Activated CD8-positive, alpha-beta T cell treated with anti-CD3 and anti-CD28 coated beads for 36 hours (primary cell): Measurements from ENCODE around the gene CEP44. TPM values are rescaled to one million over a fixed set of nuclear protein-coding genes. Genes with fewer than 3 reads are reported as not detected.

Experiments used
- ATAC-seq: fragments of 200-7000 bp; cut with Tn5 transposase; one replicate; pipeline ENCODE4 v1.10.0; 2021; ENCODE audit warnings: mild to moderate bottlenecking, moderate library complexity
- CTCF ChIA-PET: fragments of 350-600 bp; sonication (Branson Sonifier 250); formaldehyde crosslinking; loops from one replicate; lab custom pipeline; 2021; ENCODE audit warnings: antibody characterized with exemption; lab: Charles Lee
- POLR2A ChIA-PET: fragments of 350-600 bp; sonication (Branson Sonifier 250); formaldehyde crosslinking; loops from one replicate; lab custom pipeline; 2021; ENCODE audit warnings: antibody characterized with exemption; lab: Charles Lee
- DNase-seq: peaks from one replicate; pipeline ENCODE4 v3.0.0-alpha.2; 2020
- H3K27ac Mint-ChIP-seq: one replicate; pipeline ENCODE4 v1.8.0; 2021; ENCODE audit warnings: mild to moderate bottlenecking, mixed read lengths
- H3K27me3 Mint-ChIP-seq: one replicate; pipeline ENCODE4 v1.8.0; 2021; ENCODE audit warnings: mixed read lengths
- H3K36me3 Mint-ChIP-seq: one replicate; pipeline ENCODE4 v1.8.0; 2021; ENCODE audit warnings: low read depth, mixed read lengths
- H3K4me1 Mint-ChIP-seq: one replicate; pipeline ENCODE4 v1.8.0; 2021; ENCODE audit warnings: low read depth, mixed read lengths
- H3K4me3 Mint-ChIP-seq: one replicate; pipeline ENCODE4 v1.8.0; 2021; ENCODE audit warnings: mild to moderate bottlenecking, moderate library complexity, mixed read lengths
- H3K9me3 Mint-ChIP-seq: one replicate; pipeline ENCODE4 v1.8.0; 2021; ENCODE audit warnings: mixed read lengths
- CTCF ChIP-seq: fragments of 200-600 bp; IDR thresholded peaks from one replicate; pipeline ENCODE4 v1.8.0; 2022; ENCODE audit warnings: antibody characterized with exemption, mild to moderate bottlenecking
- intact Hi-C: fragments of 100-400 bp; cut with micrococcal nuclease; formaldehyde crosslinking; loops from one replicate; pipeline ENCODE4 v1.10.0; 2022
- total RNA-seq, 2 experiments: library from RNA; stranded (reverse); gene quantifications; one replicate each; pipeline ENCODE4 v1.2.3, GENCODE V29; 2021

The CEP44 gene
- total RNA-seq, 2 experiments from 2014 or later = 29.3 to 30.2 TPM

GRCh38 chr4:174314274-174314673 lies 30.6 kb downstream of the CEP44 start:
- no peak for ATAC-seq

GRCh38 chr4:174314770-174315169 lies 31.1 kb downstream of the CEP44 start:
- intact Hi-C loops = loop anchor here (5.0 kb wide), 1 partner anchor 92 kb away; no protein-coding TSS in a partner anchor
- Mint-ChIP-seq H3K4me1 (peaks cover 4% of the 10 kb centered on the region), H3K27me3 (no peaks in the 10 kb centered on the region), H3K9me3 (no peaks in the 10 kb centered on the region), H3K36me3 (peaks cover 3% of the 10 kb centered on the region), H3K27ac (peak overlapping the region; percentile 59), H3K4me3 (no peak overlapping the region)
- peak; percentile 17 for ATAC-seq
- POLR2A ChIA-PET = interaction anchor here (1.5 kb wide), 1 partner anchor 30 kb away, joined by 4 read pairs; no protein-coding TSS in a partner anchor
- TF ChIP-seq CTCF = no peak
- CTCF ChIA-PET = interaction anchor here (1.0 to 1.5 kb wide), 2 partner anchors 92 to 894 kb away, joined by 3 to 7 read pairs; no protein-coding TSS in a partner anchor
- DNase-seq = peak; percentile 12

More at GRCh38 chr4:174314274-174314673, 30.6 kb downstream of the CEP44 start:
- no peak for TF ChIP-seq CTCF
- Mint-ChIP-seq H3K27me3 (no peaks in the 10 kb centered on the region), H3K4me3 (no peak overlapping the region), H3K4me1 (peaks cover 4% of the 10 kb centered on the region), H3K27ac (no peak overlapping the region), H3K9me3 (no peaks in the 10 kb centered on the region), H3K36me3 (peaks cover 3% of the 10 kb centered on the region)
- CTCF ChIA-PET = interaction anchor here (1.0 to 1.5 kb wide), 2 partner anchors 92 to 894 kb away, joined by 3 to 7 read pairs; no protein-coding TSS in a partner anchor
- POLR2A ChIA-PET = interaction anchor here (1.5 kb wide), 1 partner anchor 29 kb away, joined by 4 read pairs; no protein-coding TSS in a partner anchor
- no peak for DNase-seq
- intact Hi-C loops = no loop called here

GRCh38 chr4:174316546-174316945 lies 32.8 kb downstream of the CEP44 start:
- CTCF ChIA-PET = interaction anchor here (0.9 kb wide), 1 partner anchor 94 kb away, joined by 3 read pairs; no protein-coding TSS in a partner anchor
- ATAC-seq (no peak), DNase-seq (no peak)
- no peak overlapping the region for H3K27ac Mint-ChIP-seq
- no peaks in the 10 kb centered on the region for H3K27me3 Mint-ChIP-seq
- intact Hi-C loops = loop anchor here (5.0 kb wide), 1 partner anchor 94 kb away; no protein-coding TSS in a partner anchor
- no peak for TF ChIP-seq CTCF
- H3K36me3 Mint-ChIP-seq = peaks cover 3% of the 10 kb centered on the region
- POLR2A ChIA-PET = no interaction called here
- no peak overlapping the region for H3K4me3 Mint-ChIP-seq
- H3K4me1 Mint-ChIP-seq = peaks cover 4% of the 10 kb centered on the region
- H3K9me3 Mint-ChIP-seq = no peaks in the 10 kb centered on the region

GRCh38 chr4:174316954-174317353 lies 33.2 kb downstream of the CEP44 start:
- Mint-ChIP-seq H3K27ac (no peak overlapping the region), H3K4me1 (peaks cover 4% of the 10 kb centered on the region), H3K4me3 (no peak overlapping the region), H3K36me3 (peaks cover 3% of the 10 kb centered on the region), H3K9me3 (no peaks in the 10 kb centered on the region), H3K27me3 (no peaks in the 10 kb centered on the region)
- ChIA-PET CTCF (no interaction called here), POLR2A (no interaction called here)
- TF ChIP-seq CTCF = no peak
- ATAC-seq = no peak
- DNase-seq = no peak
- intact Hi-C loops = loop anchor here (5.0 kb wide), 1 partner anchor 95 kb away; no protein-coding TSS in a partner anchor

- ChIA-PET CTCF (no interaction called here), POLR2A (no interaction called here)
- Mint-ChIP-seq H3K27me3 (no peaks in the 10 kb centered on the region), H3K4me1 (peaks cover 4% of the 10 kb centered on the region), H3K9me3 (no peaks in the 10 kb centered on the region), H3K27ac (no peak overlapping the region), H3K36me3 (peaks cover 3% of the 10 kb centered on the region), H3K4me3 (no peak overlapping the region)
- intact Hi-C loops = loop anchor here (5.0 kb wide), 1 partner anchor 95 kb away; no protein-coding TSS in a partner anchor
- no peak for ATAC-seq
- no peak for TF ChIP-seq CTCF
- no peak for DNase-seq
These were observed 33.8 kb downstream of the CEP44 start for GRCh38 chr4:174317531-174317930.
